Middle frontal gyrus (tissue), 1 donor: Measurements from ENCODE around the gene DHRS9.

Experiments
- DNase-seq: peaks from one replicate; pipeline ENCODE4 v3.0.0-alpha.2; 2015; ENCODE audit warnings: low spot score; ENCODE audit errors: extremely low spot score

Gene DHRS9

GRCh38 chr2:169093535-169093934, 24.2 kb downstream of the DHRS9 start:
- DNase-seq: no peak

GRCh38 chr2:169094676-169095075, 25.3 kb downstream of the DHRS9 start:
- DNase-seq: no peak

- no peak for DNase-seq
These were observed 26.3 kb downstream of the DHRS9 start for GRCh38 chr2:169095621-169096105.

GRCh38 chr2:169104848-169105247, 35.5 kb downstream of the DHRS9 start:
- DNase-seq: no peak

GRCh38 chr2:169105476-169105875, 36.1 kb downstream of the DHRS9 start:
- DNase-seq: no peak

- DNase-seq: no peak
These were observed 36.8 kb downstream of the DHRS9 start for GRCh38 chr2:169106134-169106533.

GRCh38 chr2:169106563-169107545, 37.5 kb downstream of the DHRS9 start:
- no peak for DNase-seq

GRCh38 chr2:169107645-169108044, 38.3 kb downstream of the DHRS9 start:
- DNase-seq: no peak

GRCh38 chr2:169108099-169108884, 38.9 kb downstream of the DHRS9 start:
- no peak for DNase-seq

- peak; percentile 56 for DNase-seq
These were observed 40.4 kb downstream of the DHRS9 start for GRCh38 chr2:169109502-169110409.

GRCh38 chr2:169110419-169110818, 41.1 kb downstream of the DHRS9 start:
- DNase-seq: no peak

GRCh38 chr2:169110916-169111315, 41.6 kb downstream of the DHRS9 start:
- DNase-seq: no peak

GRCh38 chr2:169112841-169113240, 43.5 kb downstream of the DHRS9 start:
- DNase-seq: no peak

GRCh38 chr2:169114056-169114455, 44.7 kb downstream of the DHRS9 start:
- no peak for DNase-seq

GRCh38 chr2:169116327-169116726, 47.0 kb downstream of the DHRS9 start:
- DNase-seq: no peak

GRCh38 chr2:169116993-169117392, 47.6 kb downstream of the DHRS9 start:
- DNase-seq: no peak

GRCh38 chr2:169118060-169118459, 48.7 kb downstream of the DHRS9 start:
- no peak for DNase-seq

- DNase-seq: no peak
These were observed 49.9 kb downstream of the DHRS9 start for GRCh38 chr2:169119123-169119760.

GRCh38 chr2:169119851-169120250, 50.5 kb downstream of the DHRS9 start:
- DNase-seq: no peak

- no peak for DNase-seq
These were observed 60.4 kb downstream of the DHRS9 start for GRCh38 chr2:169129703-169130243.
